A673 (cell line): ENCODE measurements around the gene ANAPC2. TPM values are rescaled to one million over a fixed set of nuclear protein-coding genes. Genes with fewer than 3 reads are reported as not detected.

Experiments
- BruUV-seq: library from RNA; stranded (reverse); fragments of 400-500 nt; replicated peaks from 2 replicates; lab custom pipeline; 2021; lab: Mats Ljungman, UMichigan
- CTCF ChIA-PET: fragments of 300-600 bp; sonication (Branson Sonifier 250); formaldehyde crosslinking; loops from one replicate; lab custom pipeline; 2022; ENCODE audit warnings: antibody characterized with exemption; lab: Charles Lee
- POLR2A ChIA-PET: fragments of 300-600 bp; sonication (Branson Sonifier 250); formaldehyde crosslinking; loops from one replicate; lab custom pipeline; 2022; ENCODE audit warnings: antibody characterized with exemption; ENCODE audit not compliant: low non-redundant PET; lab: Charles Lee
- DNase-seq: peaks from one replicate; pipeline ENCODE4 v3.0.0-alpha.2; 2015; ENCODE audit warnings: low spot score
- H3K27ac ChIP-seq: fragments of 200-600 bp; sonication (generic); 2 replicates; pipeline ENCODE4 v1.5.1; 2016; ENCODE audit warnings: mixed run types, low read depth, mild to moderate bottlenecking, mixed read lengths, antibody characterized with exemption, low read length; ENCODE audit not compliant: poor library complexity, severe bottlenecking
- H3K27me3 ChIP-seq: fragments of 200-600 bp; sonication (generic); replicated peaks from 2 replicates; pipeline ENCODE4 v1.6.1; 2017; ENCODE audit warnings: mixed run types, low read depth, mild to moderate bottlenecking, mixed read lengths, antibody characterized with exemption, low read length; ENCODE audit not compliant: insufficient read depth, poor library complexity
- H3K36me3 ChIP-seq: fragments of 200-600 bp; sonication (generic); 2 replicates; pipeline ENCODE4 v1.6.1; 2016; ENCODE audit warnings: mixed run types, mild to moderate bottlenecking, mixed read lengths, antibody characterized with exemption, low read length; ENCODE audit not compliant: insufficient read depth, poor library complexity, severe bottlenecking
- H3K4me1 ChIP-seq: fragments of 200-600 bp; sonication (generic); 2 replicates; pipeline ENCODE4 v1.6.1; 2017; ENCODE audit warnings: mixed run types, mild to moderate bottlenecking, mixed read lengths, antibody characterized with exemption, low read length; ENCODE audit not compliant: insufficient read depth, poor library complexity, severe bottlenecking
- H3K4me3 ChIP-seq: fragments of 200-600 bp; sonication (generic); 2 replicates; pipeline ENCODE4 v1.5.1; 2016; ENCODE audit warnings: low read depth, mixed run types, mild to moderate bottlenecking, mixed read lengths, low read length; ENCODE audit not compliant: poor library complexity, severe bottlenecking
- H3K9me3 ChIP-seq: fragments of 200-600 bp; sonication (generic); 2 replicates; pipeline ENCODE4 v1.6.1; 2016; ENCODE audit warnings: mixed run types, low read depth, mild to moderate bottlenecking, mixed read lengths, antibody characterized with exemption, low read length; ENCODE audit not compliant: poor library complexity, severe bottlenecking
- CTCF ChIP-seq: fragments of 300-800, 200-600 bp; sonication (generic); conservative IDR thresholded peaks from 2 replicates; pipeline ENCODE4 v1.5.1; 2017; ENCODE audit warnings: low read depth, mild to moderate bottlenecking, antibody characterized with exemption, low read length, moderate library complexity, mixed read lengths
- EZH2 ChIP-seq: fragments of 200-600 bp; sonication (generic); IDR thresholded peaks from 2 replicates; pipeline ENCODE4 v1.6.1; 2017; ENCODE audit warnings: borderline replicate concordance, low read depth, mild to moderate bottlenecking, mixed read lengths, antibody characterized with exemption, low read length; ENCODE audit not compliant: poor library complexity, severe bottlenecking
- intact Hi-C: fragments of 100-400 bp; cut with micrococcal nuclease; formaldehyde crosslinking; loops from one replicate; pipeline ENCODE4 v1.10.0; 2022; ENCODE audit not compliant: unreplicated experiment
- total RNA-seq: library from RNA; stranded (reverse); gene quantifications from 2 replicates; pipeline ENCODE4 v1.2.3, GENCODE V29; 2021

The ANAPC2 gene
- total RNA-seq, 1 experiment from 2014 or later, result 49.6 TPM

DNA sequence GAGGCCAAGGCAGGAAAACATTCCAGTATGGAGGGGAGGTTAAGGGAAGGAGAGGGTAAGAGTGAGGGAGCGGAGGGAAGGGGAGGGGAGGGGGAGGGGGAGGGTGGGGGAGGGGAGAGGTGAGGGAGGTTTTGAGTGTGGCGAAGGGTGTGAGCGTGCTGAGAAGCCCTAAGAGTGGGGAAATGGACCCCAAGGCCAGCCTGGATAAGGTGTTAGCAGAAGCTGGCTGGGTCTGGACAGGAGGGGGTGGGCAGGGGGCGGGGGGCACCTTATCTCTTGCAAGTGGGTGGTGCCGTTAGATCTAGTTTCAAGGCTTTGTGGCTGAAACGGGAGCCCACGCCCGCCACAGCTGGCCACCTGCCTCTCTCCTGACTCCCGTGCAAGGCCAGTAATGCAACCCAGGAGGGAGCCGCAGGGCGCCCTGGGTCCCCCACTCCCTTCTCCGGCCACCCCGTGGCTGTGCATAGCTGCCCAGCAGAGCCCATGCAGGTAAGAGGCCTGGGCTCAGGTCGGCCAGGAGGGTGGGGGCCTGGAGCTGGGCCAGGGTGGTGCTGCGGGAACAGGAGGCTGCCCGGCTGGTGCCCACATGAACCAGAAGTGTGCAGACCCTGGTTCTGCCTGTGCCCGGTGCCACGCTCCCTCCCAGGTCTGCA lies 39.6 kb upstream of the ANAPC2 start:
- Histone ChIP-seq H3K36me3 (no peaks in the 10 kb centered on the region), H3K27ac (no peak overlapping the region), H3K4me1 (peaks cover 2% of the 10 kb centered on the region), H3K4me3 (no peak overlapping the region), H3K9me3 (no peaks in the 10 kb centered on the region), H3K27me3 (no peaks in the 10 kb centered on the region)
- no peak for TF ChIP-seq CTCF
- TF ChIP-seq EZH2, result no peak
- ChIA-PET CTCF (interaction anchor here (1.0 to 1.8 kb wide), 4 partner anchors 9 to 181 kb away, joined by 3 to 10 read pairs (median 6); partner anchors contain the start of gene NPDC1), POLR2A (interaction anchor here (1.4 kb wide), 1 partner anchor 12 kb away, joined by 3 read pairs; no protein-coding TSS in a partner anchor)
- BruUV-seq, result no TSS peak
- intact Hi-C loops, result loop anchor here (1.0 kb wide), 1 partner anchor 110 kb away; no protein-coding TSS in a partner anchor
- no peak for DNase-seq

DNA sequence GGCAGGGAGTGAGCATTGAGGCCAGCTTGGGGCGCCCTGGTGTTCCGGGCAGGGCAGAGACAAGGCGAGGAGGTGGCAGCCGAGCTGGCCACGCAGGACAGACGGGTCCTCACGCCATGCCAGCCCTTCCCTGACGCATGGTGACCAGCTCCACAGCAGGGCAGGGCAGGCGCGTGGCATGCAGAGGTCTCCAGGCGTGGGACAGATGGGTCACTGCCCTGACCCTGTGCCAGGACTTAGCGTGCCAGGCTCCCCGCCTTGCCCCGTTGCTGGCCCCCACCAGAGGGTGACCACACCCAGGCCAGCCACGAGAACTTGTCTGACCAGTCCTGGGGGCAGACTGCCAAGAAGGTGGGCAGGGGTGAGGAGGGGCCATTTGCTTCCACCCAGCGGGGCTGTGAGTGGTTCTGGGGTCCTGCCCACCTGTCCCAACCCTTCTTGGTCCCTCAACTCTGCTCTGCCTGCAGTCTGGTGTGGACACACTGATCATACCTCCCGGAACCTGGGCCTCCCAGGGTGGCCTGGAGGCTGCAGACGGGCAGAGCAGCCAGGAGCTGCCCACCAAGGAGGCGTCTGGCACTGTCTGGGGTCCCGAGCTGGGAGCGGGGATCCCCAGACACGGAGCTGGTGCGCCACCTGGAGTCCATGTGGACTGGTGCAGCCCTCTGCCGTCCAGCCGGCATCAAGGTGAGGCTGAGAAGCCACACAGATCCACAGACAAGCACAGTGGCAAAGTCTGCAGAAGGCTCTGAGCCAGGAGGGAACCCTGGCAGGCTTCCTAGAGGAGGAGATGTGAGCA lies 38.9 kb upstream of the ANAPC2 start, which contains the start of gene RNF224:
Gene RNF224 (plus strand): TSS at position 449 of the 799 bp plus-strand sequence. CDS start 834 bp downstream, outside the sequence.
- peak; percentile 87 for DNase-seq
- H3K27ac ChIP-seq, result no peak within 1 kb of the TSS
- H3K4me3 ChIP-seq, result no peak within 1 kb of the TSS
- no peaks in the 10 kb centered on the region for H3K9me3 ChIP-seq
- ChIA-PET POLR2A (interaction anchor here (1.4 kb wide), 1 partner anchor 13 kb away, joined by 3 read pairs; no protein-coding TSS in a partner anchor), CTCF (interaction anchor here (0.6 to 1.8 kb wide), 5 partner anchors 9 to 181 kb away, joined by 3 to 10 read pairs (median 6); partner anchors contain the start of gene NPDC1)
- intact Hi-C loops, result loop anchor here (1.0 kb wide), 1 partner anchor 109 kb away; no protein-coding TSS in a partner anchor
- H3K36me3 ChIP-seq, result no peaks in the 10 kb centered on the region
- H3K4me1 ChIP-seq, result peaks cover 9% of the 10 kb centered on the region
- no TSS peak for BruUV-seq
- TF ChIP-seq CTCF (peak; percentile 97), EZH2 (no peak)
- H3K27me3 ChIP-seq, result no peaks in the 10 kb centered on the region

GRCh38 chr9:137226338-137227053 lies 38.1 kb upstream of the ANAPC2 start:
- intact Hi-C loops, result loop anchor here (1.0 kb wide), 1 partner anchor 108 kb away; no protein-coding TSS in a partner anchor
- Histone ChIP-seq H3K36me3 (no peaks in the 10 kb centered on the region), H3K9me3 (no peaks in the 10 kb centered on the region), H3K4me1 (peaks cover 9% of the 10 kb centered on the region), H3K27ac (no peak overlapping the region), H3K4me3 (no peak overlapping the region), H3K27me3 (no peaks in the 10 kb centered on the region)
- ChIA-PET CTCF (interaction anchor here (1.8 kb wide), 1 partner anchor 10 kb away, joined by 10 read pairs; no protein-coding TSS in a partner anchor), POLR2A (interaction anchor here (1.4 kb wide), 1 partner anchor 14 kb away, joined by 3 read pairs; no protein-coding TSS in a partner anchor)
- no peak for DNase-seq
- TF ChIP-seq CTCF (no peak), EZH2 (no peak)
- BruUV-seq, result no TSS peak
